HG02943 (cell line): Measurements from ENCODE around the gene PTN.
"Not testable (repeated sequence)": the region's sequence is repeated elsewhere in the genome, so short reads cannot be mapped to it uniquely, and the experiment has no call there.

Source experiments
- ATAC-seq: cut with Tn5 transposase; IDR thresholded peaks from one replicate; pipeline ENCODE4 v1.9.1; 2021; ENCODE audit warnings: mild to moderate bottlenecking, low read depth, moderate library complexity; ENCODE audit not compliant: unreplicated experiment

PTN gene

DNA sequence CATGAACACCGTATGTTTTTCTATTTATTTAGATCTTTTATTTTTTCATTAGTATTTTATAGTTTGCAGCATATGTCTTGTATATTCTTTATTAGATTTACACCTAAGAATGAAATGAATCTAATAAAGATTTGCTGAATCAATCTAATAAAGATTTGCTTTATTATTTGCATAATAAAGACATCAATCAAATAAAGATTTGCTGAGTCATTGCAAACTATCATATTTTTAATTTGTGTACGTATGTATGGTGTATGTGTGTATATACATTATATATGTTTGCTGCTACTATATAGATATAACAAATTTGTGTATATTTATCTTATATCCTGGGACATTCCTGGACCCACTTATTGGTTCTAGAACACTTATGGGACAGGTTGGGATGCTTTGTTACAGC is 147.5 kb downstream of the PTN start:
- no peak for ATAC-seq

DNA sequence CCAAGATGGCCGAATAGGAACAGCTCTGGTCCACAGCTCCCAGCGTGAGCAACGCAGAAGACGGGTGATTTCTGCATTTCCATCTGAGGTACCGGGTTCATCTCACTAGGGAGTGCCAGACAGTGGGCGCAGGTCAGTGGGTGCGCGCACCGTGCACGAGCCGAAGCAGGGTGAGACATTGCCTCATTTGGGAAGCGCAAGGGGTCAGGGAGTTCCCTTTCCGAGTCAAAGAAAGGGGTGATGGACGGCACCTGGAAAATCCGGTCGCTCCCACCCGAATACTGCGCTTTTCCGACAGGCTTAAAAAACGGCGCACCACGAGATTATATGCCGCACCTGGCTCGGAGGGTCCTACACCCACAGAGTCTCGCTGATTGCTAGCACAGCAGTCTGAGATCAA is 161.9 kb downstream of the PTN start:
- ATAC-seq, result not testable (repeated sequence)
